ENCODE measurements around the gene TRMT6. TPM values are rescaled to one million over a fixed set of nuclear protein-coding genes. Genes with fewer than 3 reads are reported as not detected.

The TRMT6 gene
- total RNA-seq, 4 donors from 2014 or later: 16.5 to 27.5 (median 19.0) TPM

DNA sequence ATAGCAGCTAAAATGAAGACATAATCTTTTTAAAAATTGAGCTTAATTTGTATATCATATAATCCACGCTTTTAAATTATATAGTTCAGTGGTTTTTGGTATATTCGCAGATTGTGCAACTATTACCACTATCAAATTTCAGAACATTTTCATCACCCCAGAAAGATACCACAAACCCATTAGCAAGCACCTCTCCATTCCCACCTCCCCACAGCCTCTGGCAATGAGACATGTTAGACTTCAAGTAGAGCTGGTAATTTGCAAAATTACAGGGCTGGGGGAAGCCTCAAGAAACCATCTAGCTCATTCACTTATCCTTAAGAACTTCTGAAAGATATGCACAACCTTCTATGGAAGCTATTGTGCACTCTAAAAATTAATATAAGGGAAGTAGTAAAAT is 37.2 kb downstream of the TRMT6 start:
- Histone ChIP-seq H3K36me3 (no peaks in the 10 kb centered on the region), H3K4me1 (peaks cover 0 to 3% of the 10 kb centered on the region in 2 donors), H3K27ac (no peak overlapping the region), H3K4me3 (no peak overlapping the region), H3K9me3 (no peaks in the 10 kb centered on the region), H3K27me3 (peaks cover 0 to 22% (median 0%) of the 10 kb centered on the region in 3 donors)
- intact Hi-C loops (cut with DNase I; ENCODE audit: low total_unique reads): no loop called here
- in situ Hi-C loops (cut with MboI; ENCODE audit: low sequenced_read_pairs in 4 of 4): no loop called here
- ATAC-seq (no peak), DNase-seq (no peak)
- no peak for TF ChIP-seq POLR2A (IDR thresholded peaks at IDR 0.05)
- TF ChIP-seq, protein P1, sequence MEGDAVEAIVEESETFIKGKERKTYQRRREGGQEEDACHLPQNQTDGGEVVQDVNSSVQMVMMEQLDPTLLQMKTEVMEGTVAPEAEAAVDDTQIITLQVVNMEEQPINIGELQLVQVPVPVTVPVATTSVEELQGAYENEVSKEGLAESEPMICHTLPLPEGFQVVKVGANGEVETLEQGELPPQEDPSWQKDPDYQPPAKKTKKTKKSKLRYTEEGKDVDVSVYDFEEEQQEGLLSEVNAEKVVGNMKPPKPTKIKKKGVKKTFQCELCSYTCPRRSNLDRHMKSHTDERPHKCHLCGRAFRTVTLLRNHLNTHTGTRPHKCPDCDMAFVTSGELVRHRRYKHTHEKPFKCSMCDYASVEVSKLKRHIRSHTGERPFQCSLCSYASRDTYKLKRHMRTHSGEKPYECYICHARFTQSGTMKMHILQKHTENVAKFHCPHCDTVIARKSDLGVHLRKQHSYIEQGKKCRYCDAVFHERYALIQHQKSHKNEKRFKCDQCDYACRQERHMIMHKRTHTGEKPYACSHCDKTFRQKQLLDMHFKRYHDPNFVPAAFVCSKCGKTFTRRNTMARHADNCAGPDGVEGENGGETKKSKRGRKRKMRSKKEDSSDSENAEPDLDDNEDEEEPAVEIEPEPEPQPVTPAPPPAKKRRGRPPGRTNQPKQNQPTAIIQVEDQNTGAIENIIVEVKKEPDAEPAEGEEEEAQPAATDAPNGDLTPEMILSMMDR (IDR thresholded peaks at IDR 0.05 in 4 of 5, conservative IDR thresholded peaks at IDR 0.05 in 1 of 5): no peak

DNA sequence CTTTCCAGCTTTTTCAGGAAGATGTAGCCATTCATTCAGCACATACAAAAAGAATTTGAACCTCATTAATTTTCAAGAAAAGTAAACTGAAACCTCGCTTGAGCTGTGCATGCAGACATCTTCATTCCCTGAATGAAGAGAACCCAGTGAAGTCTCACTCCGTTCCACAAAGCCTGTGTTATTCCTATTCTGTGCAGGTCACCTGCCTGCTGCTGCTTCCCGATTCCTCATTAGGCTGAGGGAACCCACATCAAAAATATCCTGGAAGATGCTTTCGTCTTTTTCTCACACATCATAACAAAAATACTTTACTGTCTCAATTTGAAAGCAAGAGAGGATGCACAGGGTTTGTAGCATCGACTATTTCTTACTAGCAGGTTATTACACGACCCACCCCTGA is 40.1 kb downstream of the TRMT6 start:
- intact Hi-C loops (cut with DNase I; ENCODE audit: low total_unique reads) (no loop called here), in situ Hi-C loops (cut with MboI; ENCODE audit: low sequenced_read_pairs in 4 of 4) (no loop called here)
- H3K27me3 ChIP-seq: peaks cover 0 to 22% (median 0%) of the 10 kb centered on the region in 3 donors
- no peak for ATAC-seq
- no peak for DNase-seq
- peaks cover 0 to 3% of the 10 kb centered on the region in 2 donors for H3K4me1 ChIP-seq
- no peak overlapping the region for H3K27ac ChIP-seq
- TF ChIP-seq, protein P1 (IDR thresholded peaks at IDR 0.05 in 4 of 5, conservative IDR thresholded peaks at IDR 0.05 in 1 of 5): no peak
- no peak for TF ChIP-seq POLR2A (IDR thresholded peaks at IDR 0.05)
- H3K36me3 ChIP-seq: no peaks in the 10 kb centered on the region
- no peak overlapping the region for H3K4me3 ChIP-seq
- H3K9me3 ChIP-seq: no peaks in the 10 kb centered on the region

DNA sequence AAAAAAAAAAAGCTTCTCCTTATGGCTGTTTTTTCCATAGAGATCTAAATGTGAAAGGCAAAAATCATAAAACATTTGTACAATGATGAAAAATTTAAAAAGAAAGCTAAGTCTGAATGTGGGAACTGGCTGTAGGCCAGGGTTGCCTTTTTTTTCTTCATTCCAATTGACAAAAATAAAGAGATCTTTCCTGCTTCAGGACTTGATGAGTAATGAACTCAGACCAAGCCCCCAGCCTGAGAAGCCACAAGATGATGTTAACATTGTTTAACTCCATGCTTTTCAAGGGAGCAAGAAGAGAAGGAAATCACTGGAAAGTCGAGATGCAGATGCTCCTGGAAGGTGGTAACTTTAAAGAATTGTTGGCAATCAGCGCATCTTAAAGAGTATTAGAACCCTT is 41.4 kb downstream of the TRMT6 start:
- Histone ChIP-seq H3K36me3 (no peaks in the 10 kb centered on the region), H3K27me3 (peaks cover 0 to 22% (median 0%) of the 10 kb centered on the region in 3 donors), H3K9me3 (no peaks in the 10 kb centered on the region), H3K27ac (no peak overlapping the region), H3K4me1 (peaks cover 0 to 3% of the 10 kb centered on the region in 2 donors), H3K4me3 (no peak overlapping the region)
- in situ Hi-C loops (cut with MboI; ENCODE audit: low sequenced_read_pairs in 4 of 4): no loop called here
- intact Hi-C loops (cut with DNase I; ENCODE audit: low total_unique reads): no loop called here
- DNase-seq (no peak), ATAC-seq (no peak)
- TF ChIP-seq POLR2A (IDR thresholded peaks at IDR 0.05): no peak
- TF ChIP-seq, protein P1 (IDR thresholded peaks at IDR 0.05 in 4 of 5, conservative IDR thresholded peaks at IDR 0.05 in 1 of 5): no peak

DNA sequence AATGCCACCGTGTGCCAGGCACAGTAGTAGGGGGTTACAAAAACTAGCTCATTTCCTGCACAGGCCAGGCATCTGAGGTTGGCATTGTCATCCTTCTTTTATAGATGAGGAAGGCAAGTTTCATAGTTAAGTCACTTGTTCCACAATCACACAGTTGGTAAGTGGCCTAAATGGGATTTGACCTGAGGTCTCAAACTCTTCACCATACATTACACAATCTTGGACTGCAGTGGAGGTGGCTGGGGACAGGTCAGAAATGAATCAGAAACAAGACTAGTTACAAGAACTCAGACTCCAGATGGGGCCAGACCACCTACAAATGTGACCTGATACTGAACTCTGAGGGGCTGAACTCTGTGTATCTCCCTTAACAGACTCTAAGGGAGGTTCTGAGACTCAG is 49.4 kb downstream of the TRMT6 start:
- Histone ChIP-seq H3K4me1 (no peaks in the 10 kb centered on the region), H3K36me3 (no peaks in the 10 kb centered on the region), H3K27ac (no peak overlapping the region), H3K27me3 (no peaks in the 10 kb centered on the region), H3K4me3 (no peak overlapping the region), H3K9me3 (no peaks in the 10 kb centered on the region)
- in situ Hi-C loops (cut with MboI; ENCODE audit: low sequenced_read_pairs in 4 of 4): no loop called here
- DNase-seq (no peak), ATAC-seq (no peak)
- TF ChIP-seq, protein P1 (IDR thresholded peaks at IDR 0.05 in 4 of 5, conservative IDR thresholded peaks at IDR 0.05 in 1 of 5): no peak
- no peak for TF ChIP-seq POLR2A (IDR thresholded peaks at IDR 0.05)
- intact Hi-C loops (cut with DNase I; ENCODE audit: low total_unique reads): no loop called here

DNA sequence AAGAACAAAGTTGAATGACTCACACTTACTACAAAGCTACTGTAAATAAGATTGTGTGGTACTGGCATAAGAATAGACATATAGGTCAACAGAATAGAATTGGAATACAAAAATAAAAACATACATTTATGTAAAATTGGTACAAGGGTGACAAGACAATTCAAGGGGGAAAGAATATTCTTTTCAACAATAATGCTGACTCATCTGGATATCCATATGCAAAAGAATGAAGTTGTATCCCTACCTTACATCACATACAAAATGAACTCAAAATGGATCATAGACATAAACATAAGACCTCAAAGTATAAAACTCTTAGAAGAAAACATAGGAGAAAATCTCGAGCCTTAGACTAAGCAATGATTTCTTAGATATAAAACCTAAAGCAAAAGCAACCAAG is 50.9 kb downstream of the TRMT6 start:
- Histone ChIP-seq H3K9me3 (no peaks in the 10 kb centered on the region), H3K27me3 (no peaks in the 10 kb centered on the region), H3K4me3 (no peak overlapping the region), H3K4me1 (no peaks in the 10 kb centered on the region), H3K36me3 (no peaks in the 10 kb centered on the region), H3K27ac (no peak overlapping the region)
- TF ChIP-seq, protein P1 (IDR thresholded peaks at IDR 0.05 in 4 of 5, conservative IDR thresholded peaks at IDR 0.05 in 1 of 5): no peak
- no peak for TF ChIP-seq POLR2A (IDR thresholded peaks at IDR 0.05)
- no peak for ATAC-seq
- no peak for DNase-seq
- in situ Hi-C loops (cut with MboI; ENCODE audit: low sequenced_read_pairs in 4 of 4) (no loop called here), intact Hi-C loops (cut with DNase I; ENCODE audit: low total_unique reads) (no loop called here)
